ENCODE results near the gene KIF6. TPM values are rescaled to one million over a fixed set of nuclear protein-coding genes. Genes with fewer than 3 reads are reported as not detected.

Gene KIF6
- total RNA-seq, 1 donor from 2014 or later: 2.7 TPM

DNA sequence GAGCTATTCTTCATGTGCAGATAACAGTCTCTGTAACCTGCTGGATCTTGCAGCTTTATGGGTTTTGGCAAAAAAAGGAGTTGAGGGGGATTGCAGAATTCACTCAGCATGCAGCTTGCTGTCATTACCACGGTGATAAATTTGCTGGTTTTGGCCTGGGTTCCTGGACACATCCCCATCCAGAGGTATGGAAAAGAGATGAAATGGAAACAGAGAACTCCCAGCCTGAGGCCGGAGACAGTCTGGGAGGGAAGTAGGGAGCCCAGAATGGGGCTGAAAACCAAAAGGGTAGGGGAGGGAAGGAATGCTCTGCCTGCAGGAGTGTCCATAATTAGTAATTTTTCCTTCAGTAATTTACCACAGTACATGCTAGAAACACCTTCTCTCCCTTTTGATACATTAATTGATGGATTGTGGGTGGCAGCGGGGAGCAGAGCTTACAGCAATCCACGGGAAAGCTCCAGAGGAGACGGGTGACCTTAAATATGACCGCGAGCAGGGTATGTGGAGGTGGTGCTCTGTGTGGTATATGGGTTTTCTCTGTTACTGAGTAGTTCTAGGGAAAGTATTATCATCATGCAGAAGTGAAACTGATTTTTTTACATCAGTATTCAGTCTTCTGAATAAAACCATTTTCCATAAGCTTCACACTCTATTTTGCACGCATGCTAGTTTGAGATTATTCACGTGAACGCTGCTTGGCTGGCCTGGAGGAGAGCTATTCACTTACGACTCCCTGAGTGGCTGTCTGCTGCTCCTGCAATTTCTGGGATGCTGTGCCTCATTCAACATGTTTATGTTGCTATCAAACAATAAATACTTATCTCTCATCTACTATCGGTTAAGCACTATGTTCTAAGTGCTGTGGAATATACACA is 336.4 kb downstream of the KIF6 start:
- TF ChIP-seq EZH2phosphoT487 (IDR thresholded peaks at IDR 0.05): no peak
- TF ChIP-seq EZH2 (IDR thresholded peaks at IDR 0.05): no peak
- TF ChIP-seq, protein P1, sequence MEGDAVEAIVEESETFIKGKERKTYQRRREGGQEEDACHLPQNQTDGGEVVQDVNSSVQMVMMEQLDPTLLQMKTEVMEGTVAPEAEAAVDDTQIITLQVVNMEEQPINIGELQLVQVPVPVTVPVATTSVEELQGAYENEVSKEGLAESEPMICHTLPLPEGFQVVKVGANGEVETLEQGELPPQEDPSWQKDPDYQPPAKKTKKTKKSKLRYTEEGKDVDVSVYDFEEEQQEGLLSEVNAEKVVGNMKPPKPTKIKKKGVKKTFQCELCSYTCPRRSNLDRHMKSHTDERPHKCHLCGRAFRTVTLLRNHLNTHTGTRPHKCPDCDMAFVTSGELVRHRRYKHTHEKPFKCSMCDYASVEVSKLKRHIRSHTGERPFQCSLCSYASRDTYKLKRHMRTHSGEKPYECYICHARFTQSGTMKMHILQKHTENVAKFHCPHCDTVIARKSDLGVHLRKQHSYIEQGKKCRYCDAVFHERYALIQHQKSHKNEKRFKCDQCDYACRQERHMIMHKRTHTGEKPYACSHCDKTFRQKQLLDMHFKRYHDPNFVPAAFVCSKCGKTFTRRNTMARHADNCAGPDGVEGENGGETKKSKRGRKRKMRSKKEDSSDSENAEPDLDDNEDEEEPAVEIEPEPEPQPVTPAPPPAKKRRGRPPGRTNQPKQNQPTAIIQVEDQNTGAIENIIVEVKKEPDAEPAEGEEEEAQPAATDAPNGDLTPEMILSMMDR (IDR thresholded peaks at IDR 0.05): no peak
- Mint-ChIP-seq H3K4me1 (no peaks in the 10 kb centered on the region), H3K27me3 (ENCODE audit: insufficient read depth, low read depth) (peaks cover 2% of the 10 kb centered on the region), H3K9me3 (no peaks in the 10 kb centered on the region), H3K36me3 (no peaks in the 10 kb centered on the region), H3K27ac (no peak overlapping the region), H3K4me3 (no peak overlapping the region)
- no peaks in the 10 kb centered on the region for H3F3A ChIP-seq (ENCODE audit: low read depth)
- H3K27ac ChIP-seq: no peak overlapping the region
- no peaks in the 10 kb centered on the region for H3K79me2 ChIP-seq (ENCODE audit: low read depth)
- no peak for DNase-seq (ENCODE audit: low spot score)
- no peaks in the 10 kb centered on the region for H3K36me3 ChIP-seq
- H3K4me2 ChIP-seq: no peak overlapping the region
- H3K9me3 ChIP-seq (ENCODE audit: low read depth): no peaks in the 10 kb centered on the region
- no peaks in the 10 kb centered on the region for H3K4me1 ChIP-seq
- no peak overlapping the region for H2AFZ ChIP-seq (replicated peaks)
- H4K20me1 ChIP-seq (ENCODE audit: low read depth): no peaks in the 10 kb centered on the region
- H3K9ac ChIP-seq: no peak overlapping the region
- no peaks in the 10 kb centered on the region for H3K27me3 ChIP-seq
- H3K4me3 ChIP-seq: no peak overlapping the region

DNA sequence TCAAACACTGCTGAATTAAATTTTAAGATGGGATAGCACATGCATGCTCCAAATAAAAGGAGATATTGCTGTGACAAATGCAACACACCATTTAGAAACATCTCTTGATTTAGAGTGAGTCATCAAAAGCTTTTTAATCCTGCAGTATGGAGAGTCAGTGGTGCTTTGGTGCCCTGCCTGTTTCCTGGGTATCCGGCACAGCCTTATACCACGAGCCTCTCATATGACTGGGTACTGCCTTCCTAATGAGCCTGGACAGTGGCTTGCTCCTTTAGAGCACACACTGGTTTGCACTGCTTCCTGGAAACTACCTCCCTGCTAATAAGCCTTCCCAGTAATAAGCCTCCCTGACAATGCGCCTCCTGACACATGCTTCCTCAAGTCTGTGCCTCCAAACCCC is 337.4 kb downstream of the KIF6 start:
- Histone ChIP-seq H3K27ac (no peak overlapping the region), H2AFZ (replicated peaks) (no peak overlapping the region)

DNA sequence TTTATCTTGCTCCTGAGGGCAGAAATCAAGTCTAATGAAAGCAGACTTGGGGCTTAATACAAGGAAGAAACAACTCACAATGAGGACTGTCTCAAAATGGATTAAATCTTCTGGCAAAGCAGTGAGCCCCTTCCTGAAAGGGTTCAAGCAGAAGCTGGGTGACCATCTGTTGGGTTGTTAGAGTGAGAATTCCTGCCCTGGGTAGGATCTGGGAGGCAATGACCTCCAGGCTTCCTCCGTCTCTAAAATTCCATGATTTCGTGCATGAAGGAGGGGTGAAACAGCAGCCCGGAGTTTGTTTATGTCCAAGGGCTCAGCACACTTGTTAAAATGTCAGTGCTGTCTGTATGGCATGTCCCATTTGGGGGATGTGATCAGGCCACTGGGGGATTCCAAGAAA is 338.7 kb downstream of the KIF6 start:
- H2AFZ ChIP-seq (replicated peaks): no peak overlapping the region
- H3K79me2 ChIP-seq (ENCODE audit: low read depth): no peaks in the 10 kb centered on the region
- no peak for DNase-seq (ENCODE audit: low spot score)
- H3K4me1 ChIP-seq: peaks cover 2% of the 10 kb centered on the region
- no peaks in the 10 kb centered on the region for H4K20me1 ChIP-seq (ENCODE audit: low read depth)
- Mint-ChIP-seq H3K4me3 (no peak overlapping the region), H3K27ac (no peak overlapping the region), H3K9me3 (no peaks in the 10 kb centered on the region), H3K4me1 (no peaks in the 10 kb centered on the region), H3K36me3 (no peaks in the 10 kb centered on the region), H3K27me3 (ENCODE audit: insufficient read depth, low read depth) (no peaks in the 10 kb centered on the region)
- no peaks in the 10 kb centered on the region for H3K9me3 ChIP-seq (ENCODE audit: low read depth)
- TF ChIP-seq EZH2 (IDR thresholded peaks at IDR 0.05) (no peak), EZH2phosphoT487 (IDR thresholded peaks at IDR 0.05) (no peak)
- no peaks in the 10 kb centered on the region for H3K36me3 ChIP-seq
- H3K27me3 ChIP-seq: no peaks in the 10 kb centered on the region
- no peak overlapping the region for H3K27ac ChIP-seq
- no peak overlapping the region for H3K4me2 ChIP-seq
- no peaks in the 10 kb centered on the region for H3F3A ChIP-seq (ENCODE audit: low read depth)
- H3K4me3 ChIP-seq: no peak overlapping the region
- H3K9ac ChIP-seq: no peak overlapping the region

More for the DNA sequence above, 337.4 kb downstream of the KIF6 start:
- no peaks in the 10 kb centered on the region for H3K27me3 ChIP-seq
- H3K9ac ChIP-seq: no peak overlapping the region
- H3K4me3 Mint-ChIP-seq: no peak overlapping the region
- TF ChIP-seq EZH2phosphoT487 (IDR thresholded peaks at IDR 0.05) (no peak), EZH2 (IDR thresholded peaks at IDR 0.05) (no peak)
- TF ChIP-seq, protein P1 (IDR thresholded peaks at IDR 0.05): no peak
- no peaks in the 10 kb centered on the region for H3K9me3 Mint-ChIP-seq
- no peaks in the 10 kb centered on the region for H3K79me2 ChIP-seq (ENCODE audit: low read depth)
- no peak for DNase-seq (ENCODE audit: low spot score)
- no peaks in the 10 kb centered on the region for H3K4me1 Mint-ChIP-seq
- H3K27ac Mint-ChIP-seq: no peak overlapping the region
- H3K4me2 ChIP-seq: no peak overlapping the region
- H3K36me3 Mint-ChIP-seq: no peaks in the 10 kb centered on the region
- no peaks in the 10 kb centered on the region for H3K36me3 ChIP-seq
- H3K4me3 ChIP-seq: no peak overlapping the region
- H3K27me3 Mint-ChIP-seq (ENCODE audit: insufficient read depth, low read depth): peaks cover under 1% of the 10 kb centered on the region
- no peaks in the 10 kb centered on the region for H3K9me3 ChIP-seq (ENCODE audit: low read depth)
- no peaks in the 10 kb centered on the region for H3F3A ChIP-seq (ENCODE audit: low read depth)
- no peaks in the 10 kb centered on the region for H3K4me1 ChIP-seq
- no peaks in the 10 kb centered on the region for H4K20me1 ChIP-seq (ENCODE audit: low read depth)

DNA sequence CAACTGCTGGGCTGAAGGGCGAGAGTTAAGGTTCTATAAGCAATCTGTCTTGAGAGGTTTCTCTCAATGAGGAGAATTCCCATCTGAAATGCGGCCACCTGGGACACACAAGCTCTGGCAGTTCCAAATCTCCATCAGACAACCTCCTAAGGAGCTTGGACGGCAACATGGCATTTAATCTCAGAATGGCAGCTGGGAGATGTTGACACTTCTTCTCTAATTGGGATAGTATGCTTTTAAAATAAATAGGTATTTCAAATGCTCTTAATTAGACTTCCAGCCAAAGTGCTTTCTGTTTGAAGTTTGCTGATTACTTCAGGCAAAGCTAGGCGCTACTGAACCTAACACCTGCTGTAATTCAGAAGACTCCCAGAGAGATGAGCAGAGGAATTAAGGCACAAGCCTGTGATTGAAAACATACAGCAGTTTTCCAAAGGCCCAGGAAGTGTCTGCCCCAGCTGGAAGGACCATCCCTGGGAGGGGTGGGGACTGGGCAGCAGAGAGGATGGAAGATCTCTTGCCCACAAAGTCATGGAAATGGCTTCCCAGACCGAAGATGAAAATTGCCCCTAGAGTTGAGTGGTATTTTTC is 343.6 kb downstream of the KIF6 start:
- Mint-ChIP-seq H3K4me3 (no peak overlapping the region), H3K4me1 (peaks cover 9% of the 10 kb centered on the region), H3K27me3 (ENCODE audit: insufficient read depth, low read depth) (peaks cover 2% of the 10 kb centered on the region), H3K9me3 (no peaks in the 10 kb centered on the region), H3K36me3 (no peaks in the 10 kb centered on the region), H3K27ac (no peak overlapping the region)
- peaks cover 6% of the 10 kb centered on the region for H3K4me1 ChIP-seq
- no peak overlapping the region for H3K9ac ChIP-seq
- DNase-seq (ENCODE audit: low spot score): no peak
- no peaks in the 10 kb centered on the region for H3K27me3 ChIP-seq
- no peaks in the 10 kb centered on the region for H3K36me3 ChIP-seq
- H3K79me2 ChIP-seq (ENCODE audit: low read depth): no peaks in the 10 kb centered on the region
- TF ChIP-seq EZH2 (IDR thresholded peaks at IDR 0.05): no peak
- TF ChIP-seq, protein P1 (IDR thresholded peaks at IDR 0.05): no peak
- TF ChIP-seq EZH2phosphoT487 (IDR thresholded peaks at IDR 0.05): no peak
- H3K27ac ChIP-seq: no peak overlapping the region
- no peak overlapping the region for H2AFZ ChIP-seq (replicated peaks)
- H3K9me3 ChIP-seq (ENCODE audit: low read depth): no peaks in the 10 kb centered on the region
- no peak overlapping the region for H3K4me3 ChIP-seq
- peak overlapping the region; percentile 11 for H3K4me2 ChIP-seq
- no peaks in the 10 kb centered on the region for H3F3A ChIP-seq (ENCODE audit: low read depth)
- no peaks in the 10 kb centered on the region for H4K20me1 ChIP-seq (ENCODE audit: low read depth)

Measured in neural progenitor cell (in vitro differentiated cells).